GM19463 (cell line): ENCODE measurements around the gene RGS14.
"Not testable (repeated sequence)": the region's sequence is repeated elsewhere in the genome, so short reads cannot be mapped to it uniquely, and the experiment has no call there.

Experiments used
- ATAC-seq: cut with Tn5 transposase; IDR thresholded peaks from one replicate; pipeline ENCODE4 v1.9.1; 2021; ENCODE audit warnings: mild to moderate bottlenecking, moderate library complexity; ENCODE audit not compliant: unreplicated experiment

Gene RGS14

GRCh38 chr5:177327539-177328522 lies 29.9 kb upstream of the RGS14 start:
- no peak for ATAC-seq

- no peak for ATAC-seq
These were observed 29.0 kb upstream of the RGS14 start for GRCh38 chr5:177328545-177329231.

- ATAC-seq = no peak
These were observed 27.8 kb upstream of the RGS14 start for GRCh38 chr5:177329883-177330282.

GRCh38 chr5:177330991-177331842 lies 26.5 kb upstream of the RGS14 start:
- ATAC-seq = no peak

- ATAC-seq = no peak
These were observed 25.5 kb upstream of the RGS14 start for GRCh38 chr5:177332031-177332895.

GRCh38 chr5:177332896-177333260 lies 24.8 kb upstream of the RGS14 start:
- no peak for ATAC-seq

GRCh38 chr5:177333420-177334154 lies 24.1 kb upstream of the RGS14 start:
- no peak for ATAC-seq

GRCh38 chr5:177334155-177334551 lies 23.6 kb upstream of the RGS14 start:
- ATAC-seq = no peak

- ATAC-seq = no peak
These were observed 22.7 kb upstream of the RGS14 start for GRCh38 chr5:177334781-177335700.

- ATAC-seq = no peak
These were observed 22.0 kb upstream of the RGS14 start for GRCh38 chr5:177335701-177336065.

- no peak for ATAC-seq
These were observed 21.6 kb upstream of the RGS14 start for GRCh38 chr5:177336112-177336511.

GRCh38 chr5:177336603-177337494 lies 20.9 kb upstream of the RGS14 start:
- no peak for ATAC-seq

GRCh38 chr5:177338251-177339106 lies 19.2 kb upstream of the RGS14 start:
- ATAC-seq = no peak

GRCh38 chr5:177339107-177339638 lies 18.6 kb upstream of the RGS14 start:
- no peak for ATAC-seq

GRCh38 chr5:177343000-177343399 lies 14.7 kb upstream of the RGS14 start:
- ATAC-seq = not testable (repeated sequence)

- ATAC-seq = no peak
These were observed 13.9 kb upstream of the RGS14 start for GRCh38 chr5:177343777-177344176.
